Subcutaneous adipose tissue (tissue), 4 donors: ENCODE results near the gene TFEB. TPM values are rescaled to one million over a fixed set of nuclear protein-coding genes. Genes with fewer than 3 reads are reported as not detected.

Experiments
- total RNA-seq, 4 donors: library from RNA; depleted of rRNA; stranded (reverse); fragments of >200 nt; gene quantifications; one replicate each; pipeline ENCODE4 v1.1.0, GENCODE V29; 2016
- TF ChIP-seq, protein P1 (sequence below): fragments of 450-650 bp; IDR thresholded peaks from one replicate; pipeline ENCODE4 v1.5.1; 2016; ENCODE audit warnings: low read depth, mild to moderate bottlenecking, control low read depth, antibody characterized with exemption, moderate library complexity

Gene TFEB
- total RNA-seq, 4 donors from 2014 or later: 6.5 to 11.9 (median 10.9) TPM

DNA sequence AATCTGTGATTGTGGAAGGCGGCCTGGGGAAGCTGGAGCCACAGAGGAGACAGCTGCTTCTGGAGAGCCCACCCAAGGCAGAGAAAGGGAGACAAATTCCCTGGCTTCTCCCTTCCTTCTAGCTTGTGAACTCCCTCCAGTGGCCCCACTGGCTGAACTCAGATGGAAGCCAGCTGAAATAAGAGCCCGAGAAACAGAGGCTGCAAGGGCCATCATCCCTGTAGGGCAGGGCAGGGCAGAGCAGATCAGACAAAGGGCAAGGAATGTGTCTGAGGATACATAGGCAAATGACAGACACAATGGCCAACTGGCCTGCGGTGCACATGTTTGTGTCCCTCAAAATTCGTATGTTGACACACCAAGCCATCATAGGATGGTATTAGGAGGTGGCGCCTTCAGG is 71.8 kb downstream of the TFEB start:
- TF ChIP-seq, protein P1, sequence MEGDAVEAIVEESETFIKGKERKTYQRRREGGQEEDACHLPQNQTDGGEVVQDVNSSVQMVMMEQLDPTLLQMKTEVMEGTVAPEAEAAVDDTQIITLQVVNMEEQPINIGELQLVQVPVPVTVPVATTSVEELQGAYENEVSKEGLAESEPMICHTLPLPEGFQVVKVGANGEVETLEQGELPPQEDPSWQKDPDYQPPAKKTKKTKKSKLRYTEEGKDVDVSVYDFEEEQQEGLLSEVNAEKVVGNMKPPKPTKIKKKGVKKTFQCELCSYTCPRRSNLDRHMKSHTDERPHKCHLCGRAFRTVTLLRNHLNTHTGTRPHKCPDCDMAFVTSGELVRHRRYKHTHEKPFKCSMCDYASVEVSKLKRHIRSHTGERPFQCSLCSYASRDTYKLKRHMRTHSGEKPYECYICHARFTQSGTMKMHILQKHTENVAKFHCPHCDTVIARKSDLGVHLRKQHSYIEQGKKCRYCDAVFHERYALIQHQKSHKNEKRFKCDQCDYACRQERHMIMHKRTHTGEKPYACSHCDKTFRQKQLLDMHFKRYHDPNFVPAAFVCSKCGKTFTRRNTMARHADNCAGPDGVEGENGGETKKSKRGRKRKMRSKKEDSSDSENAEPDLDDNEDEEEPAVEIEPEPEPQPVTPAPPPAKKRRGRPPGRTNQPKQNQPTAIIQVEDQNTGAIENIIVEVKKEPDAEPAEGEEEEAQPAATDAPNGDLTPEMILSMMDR: no peak

- TF ChIP-seq, protein P1: no peak
Observed at GRCh38 chr6:41659935-41660334, 75.5 kb downstream of the TFEB start.

GRCh38 chr6:41658636-41659035 is 76.8 kb downstream of the TFEB start:
- TF ChIP-seq, protein P1: no peak

DNA sequence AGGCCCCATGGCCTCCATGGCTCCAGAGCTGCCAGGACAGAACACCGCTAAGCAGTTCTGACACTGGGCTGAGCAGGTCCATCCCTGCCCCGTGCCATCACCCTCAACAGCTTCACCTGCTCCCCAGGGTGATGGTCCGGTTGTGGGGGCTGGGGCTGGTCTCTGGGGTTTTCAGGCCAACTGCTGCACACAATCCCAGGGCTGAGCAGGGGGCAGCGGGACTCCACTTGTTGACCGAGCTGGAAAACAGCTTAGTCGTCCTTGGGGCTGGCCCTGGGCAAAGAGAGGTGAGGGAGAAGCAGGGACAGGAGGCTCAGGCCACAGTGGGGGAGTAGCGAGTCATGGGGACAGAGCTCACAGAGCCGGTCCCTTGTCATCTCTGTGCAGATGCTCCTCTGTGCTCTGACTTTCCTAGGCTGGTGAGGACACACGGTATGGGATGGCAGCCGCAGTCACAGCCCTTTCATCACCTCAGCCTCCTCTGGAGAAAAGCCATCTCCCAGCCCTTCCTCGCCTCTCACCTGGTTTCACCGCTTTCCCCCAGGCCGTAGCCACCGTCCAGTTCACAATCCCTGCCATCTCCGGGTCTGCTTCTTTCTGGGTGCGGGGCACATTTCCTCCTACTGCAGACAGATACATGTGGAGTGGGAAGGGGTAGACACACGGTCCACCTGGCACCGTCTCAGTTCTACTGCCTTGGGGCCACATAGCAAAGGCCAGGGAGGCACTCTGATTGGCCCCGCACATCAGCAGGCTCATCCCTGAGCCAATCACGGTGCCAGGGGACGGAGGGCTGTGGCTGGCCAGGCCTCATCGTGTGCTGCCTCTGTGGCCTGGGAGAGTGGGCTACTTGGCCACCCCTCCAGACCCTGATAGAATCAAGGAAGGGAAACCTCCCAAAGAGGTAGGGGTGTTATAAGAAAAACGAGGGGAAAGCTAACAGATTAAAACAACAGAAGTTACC is 78.0 kb downstream of the TFEB start:
- TF ChIP-seq, protein P1: no peak

DNA sequence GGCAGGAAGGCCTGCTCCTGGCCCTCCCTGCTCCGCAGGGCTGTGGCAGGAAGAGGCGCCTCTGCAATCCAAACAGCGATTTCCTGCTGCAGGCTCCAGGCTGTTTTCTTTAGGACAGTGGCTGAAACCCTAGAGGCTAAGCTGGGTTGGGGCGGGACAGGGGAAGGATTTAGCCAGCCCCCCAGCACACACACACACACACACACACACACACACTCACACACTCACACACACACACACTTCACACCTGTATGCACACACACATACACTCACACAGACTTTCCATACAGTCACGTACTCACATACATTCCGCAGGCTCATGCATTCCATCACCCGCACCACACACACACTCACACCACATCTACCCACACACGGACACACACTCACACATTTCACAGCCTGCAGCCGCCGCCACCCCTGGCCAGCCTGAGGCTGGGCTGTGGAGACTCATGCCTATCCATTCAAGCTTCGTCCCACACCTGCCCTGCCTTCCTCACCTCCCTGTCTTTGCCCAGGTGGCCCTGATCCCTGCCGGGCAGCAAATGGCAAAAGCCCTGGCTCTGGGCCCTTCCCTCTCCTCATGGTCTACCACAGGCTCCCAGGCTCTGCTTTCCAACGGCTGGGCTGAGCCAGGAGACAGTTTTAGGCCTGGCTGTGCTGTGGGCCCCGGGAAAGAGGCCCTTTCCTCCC is 79.3 kb downstream of the TFEB start:
- TF ChIP-seq, protein P1: no peak

DNA sequence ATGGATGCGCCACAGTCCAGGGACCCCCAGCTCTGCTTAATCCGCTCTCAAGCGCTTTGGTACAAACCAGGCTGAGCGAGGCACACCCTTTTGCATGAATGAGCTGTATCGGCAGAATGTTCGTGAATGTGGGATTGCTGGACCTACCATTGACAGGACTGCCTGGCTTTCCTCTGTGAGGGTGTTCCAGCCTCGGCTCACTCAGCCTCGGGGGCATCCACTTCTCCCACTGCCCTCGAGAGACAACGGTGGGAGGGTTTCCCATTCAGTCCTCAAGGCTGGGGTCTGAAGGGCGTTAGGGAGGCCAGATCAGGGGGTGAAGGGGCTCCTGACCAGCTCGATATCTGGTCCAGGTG is 79.8 kb downstream of the TFEB start:
- TF ChIP-seq, protein P1: no peak

- TF ChIP-seq, protein P1: no peak
Observed at GRCh38 chr6:41655176-41655575, 80.2 kb downstream of the TFEB start.
